ENCODE data around the gene EDA. TPM values are rescaled to one million over a fixed set of nuclear protein-coding genes. Genes with fewer than 3 reads are reported as not detected.

EDA gene
- total and polyA plus RNA-seq, 2 of the 13 experiments (the other 11 are each of a cell fraction or from before 2014, with no cell fraction given) = 8.8 to 11.2 TPM

DNA sequence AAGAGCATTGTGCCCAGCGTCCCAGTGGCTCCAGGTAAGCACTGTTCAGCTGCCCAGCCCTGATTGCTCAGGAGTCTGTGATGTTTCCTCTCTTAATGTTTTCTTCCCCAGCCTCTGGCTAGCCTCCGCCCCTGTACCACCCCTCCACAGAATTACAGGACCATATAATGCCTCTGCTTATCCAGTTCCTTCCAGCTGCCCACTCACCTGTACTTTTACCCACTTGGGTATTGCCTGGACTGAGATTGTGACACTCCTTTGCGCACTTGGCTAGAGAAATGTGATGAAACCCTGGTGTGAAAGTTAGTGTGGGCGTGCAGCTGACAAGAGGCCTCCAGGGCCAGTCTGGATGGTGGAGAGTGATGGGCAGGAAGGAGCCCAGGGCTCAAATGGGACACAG is 434.0 kb downstream of the EDA start, which contains the start of gene AWAT2:
TSS of gene AWAT2 (minus strand) at position 14 of the 400 bp plus-strand sequence. CDS start at position 8, 6 bp downstream.
- Histone ChIP-seq H2AFZ (ENCODE audit: low read length) (no peak within 1 kb of the TSS), H3K79me2 (ENCODE audit: insufficient read depth, low read length) (no peaks in the 10 kb centered on the region), H3K4me1 (ENCODE audit: insufficient read depth, low read length) (no peaks in the 10 kb centered on the region), H3K4me3 (replicated peaks in 1 of 3; ENCODE audit: insufficient read depth in 1 of 3, low read depth in 2 of 3, low read length in 3 of 3) (no peak within 1 kb of the TSS), H3K27me3 (ENCODE audit: control insufficient read depth in 1 of 2, insufficient read depth in 2 of 2, low read length in 2 of 2) (no peaks in the 10 kb centered on the region), H3K4me2 (ENCODE audit: low read depth, low read length) (no peak within 1 kb of the TSS), H3K27ac (ENCODE audit: extremely low read length, insufficient read depth, low read length) (no peak within 1 kb of the TSS), H3K36me3 (replicated peaks in 1 of 2; ENCODE audit: control insufficient read depth in 1 of 2, insufficient read depth in 2 of 2, low read length in 2 of 2) (no peaks in the 10 kb centered on the region), H3K9me3 (ENCODE audit: low read length) (no peaks in the 10 kb centered on the region), H3K9ac (ENCODE audit: insufficient read depth, low read depth, low read length) (no peak within 1 kb of the TSS), H4K20me1 (ENCODE audit: insufficient read depth, low read length) (no peaks in the 10 kb centered on the region)
- CTCF ChIA-PET (ENCODE audit: low intra/inter-chr PET ratio, low total read pairs) = no interaction called here
- ATAC-seq = no peak
- no TSS peak for BruUV-seq (replicated peaks)
- WGBS (ENCODE audit: low lambda C conversion rate) = 43% methylated on average over 2 of the region's 4 CpGs
- in situ Hi-C loops (cut with HindIII; ENCODE audit: extremely low pct_ligation_motif_present, low pct_unique_long_range_greater_than_20kb) (no loop called here), intact Hi-C loops (cut with micrococcal nuclease; ENCODE audit: unreplicated experiment) (no loop called here)
- TF ChIP-seq MIER2 (CRISPR knock-in tag; IDR thresholded peaks at IDR 0.05) = no peak
- no peak for TF ChIP-seq ZNF577 (CRISPR knock-in tag; IDR thresholded peaks at IDR 0.05; ENCODE audit: borderline replicate concordance, low read depth)
- TF ChIP-seq GMEB2 (CRISPR knock-in tag; IDR thresholded peaks at IDR 0.05; ENCODE audit: low read depth) = no peak
- FAIRE-seq = no peak
- DNase-seq (ENCODE audit: low spot score) = no peak
- POLR2A ChIA-PET = no interaction called here

DNA sequence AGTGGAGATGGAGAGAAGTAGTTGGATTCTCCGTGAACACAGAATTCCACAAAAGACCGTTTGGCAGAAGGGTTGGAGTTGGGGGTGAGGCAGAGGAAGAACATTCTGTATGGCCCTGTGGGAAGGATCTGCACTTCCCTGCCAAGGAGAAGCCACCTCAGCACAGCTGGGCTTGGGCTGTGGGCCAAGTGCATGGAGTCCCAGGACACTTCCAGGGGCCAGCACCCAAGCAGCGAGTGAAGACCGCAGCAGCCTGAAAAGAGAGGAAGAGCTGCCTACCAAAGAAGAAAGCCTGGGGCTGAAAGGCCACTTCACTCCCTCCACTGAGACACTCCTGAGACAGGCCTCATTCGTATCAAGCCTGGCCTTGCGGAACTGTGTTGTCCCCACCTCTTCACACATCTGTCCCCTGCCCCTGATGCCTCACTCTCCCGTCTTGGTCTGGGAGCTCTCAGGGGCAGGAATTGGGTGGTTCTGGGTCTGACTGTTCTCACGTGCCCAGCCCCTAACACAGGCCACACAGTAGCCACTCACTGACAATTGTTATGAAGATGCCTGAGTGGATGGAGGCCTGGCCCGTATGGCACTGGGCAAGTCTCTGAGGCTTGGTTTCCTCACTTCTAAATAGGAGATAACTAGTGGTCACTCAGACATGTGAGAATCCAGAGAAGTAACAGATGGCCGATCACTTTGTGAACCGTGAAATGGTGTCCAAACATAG is 437.1 kb downstream of the EDA start:
- WGBS (ENCODE audit: low lambda C conversion rate) = 25% methylated on average over 5 of the region's 11 CpGs

More for the DNA sequence above, 437.1 kb downstream of the EDA start:
- H3K4me2 ChIP-seq (ENCODE audit: low read depth, low read length) = no peak overlapping the region
- in situ Hi-C loops (cut with HindIII; ENCODE audit: extremely low pct_ligation_motif_present, low pct_unique_long_range_greater_than_20kb) = no loop called here
- no TSS peak for BruUV-seq (replicated peaks)
- no peaks in the 10 kb centered on the region for H3K9me3 ChIP-seq (ENCODE audit: low read length)
- ATAC-seq (no peak), FAIRE-seq (no peak), DNase-seq (ENCODE audit: low spot score) (no peak)
- TF ChIP-seq CCDC6 (CRISPR knock-in tag; IDR thresholded peaks at IDR 0.05) = no peak
- TF ChIP-seq IKZF4 (CRISPR knock-in tag; IDR thresholded peaks at IDR 0.05; ENCODE audit: borderline replicate concordance, low read depth, not compliant biosample characterization) = no peak
- TF ChIP-seq ZSCAN31 (CRISPR knock-in tag; IDR thresholded peaks at IDR 0.05; ENCODE audit: low read depth) = no peak
- H3K36me3 ChIP-seq (replicated peaks in 1 of 2; ENCODE audit: control insufficient read depth in 1 of 2, insufficient read depth in 2 of 2, low read length in 2 of 2) = no peaks in the 10 kb centered on the region
- no peaks in the 10 kb centered on the region for H3K27me3 ChIP-seq (ENCODE audit: control insufficient read depth in 1 of 2, insufficient read depth in 2 of 2, low read length in 2 of 2)
- no peaks in the 10 kb centered on the region for H3K79me2 ChIP-seq (ENCODE audit: insufficient read depth, low read length)
- intact Hi-C loops (cut with micrococcal nuclease; ENCODE audit: unreplicated experiment) = no loop called here
- ChIA-PET POLR2A (no interaction called here), CTCF (ENCODE audit: low intra/inter-chr PET ratio, low total read pairs) (no interaction called here)
- no peaks in the 10 kb centered on the region for H4K20me1 ChIP-seq (ENCODE audit: insufficient read depth, low read length)
- H2AFZ ChIP-seq (ENCODE audit: low read length) = no peak overlapping the region
- H3K9ac ChIP-seq (ENCODE audit: insufficient read depth, low read depth, low read length) = no peak overlapping the region
- no peak overlapping the region for H3K4me3 ChIP-seq (replicated peaks in 1 of 3; ENCODE audit: insufficient read depth in 1 of 3, low read depth in 2 of 3, low read length in 3 of 3)
- H3K4me1 ChIP-seq (ENCODE audit: insufficient read depth, low read length) = no peaks in the 10 kb centered on the region
- no peak overlapping the region for H3K27ac ChIP-seq (ENCODE audit: extremely low read length, insufficient read depth, low read length)
